ENCODE data around the gene GPR61. TPM values are rescaled to one million over a fixed set of nuclear protein-coding genes. Genes with fewer than 3 reads are reported as not detected.
A peak's percentile ranks its signal among the peaks of the same experiment; 100 is the strongest.

GPR61 gene
- total RNA-seq, 1 donor from 2014 or later, result not detected

GRCh38 chr1:109547463-109548320 lies 8.0 kb downstream of the GPR61 start:
- Histone ChIP-seq H3K4me1 (peaks cover 45% of the 10 kb centered on the region), H3K4me3 (peak overlapping the region; percentile 88), H3K36me3 (no peaks in the 10 kb centered on the region), H3K27me3 (ENCODE audit: low read depth) (no peaks in the 10 kb centered on the region), H3K9me3 (no peaks in the 10 kb centered on the region), H3K27ac (peak overlapping the region; percentile 98)
- no peak for TF ChIP-seq CTCF (IDR thresholded peaks at IDR 0.05)
- DNase-seq, result no peak
- ATAC-seq, result peak; percentile 26 to 32
- intact Hi-C loops (cut with DNase I), result loop anchor here (10.0 kb wide), 2 partner anchors 87 to 227 kb away; no protein-coding TSS in a partner anchor

- Histone ChIP-seq H3K4me3 (peak within 1 kb of the TSS; percentile 88), H3K4me1 (peaks cover 48% of the 10 kb centered on the region), H3K27me3 (ENCODE audit: low read depth) (no peaks in the 10 kb centered on the region), H3K9me3 (no peaks in the 10 kb centered on the region), H3K27ac (peak within 1 kb of the TSS; percentile 98), H3K36me3 (no peaks in the 10 kb centered on the region)
- intact Hi-C loops (cut with DNase I), result loop anchor here (10.0 kb wide), 2 partner anchors 86 to 226 kb away; no protein-coding TSS in a partner anchor
- no peak for TF ChIP-seq CTCF (IDR thresholded peaks at IDR 0.05)
- DNase-seq (peak; percentile 98), ATAC-seq (peak; percentile 98 to 99)
Observed at GRCh38 chr1:109548321-109549267, 8.9 kb downstream of the GPR61 start, which contains the start of gene GNAI3. GNAI3 (plus strand) TSS chr1:109548615; CDS start chr1:109548721, 106 bp downstream.

DNA sequence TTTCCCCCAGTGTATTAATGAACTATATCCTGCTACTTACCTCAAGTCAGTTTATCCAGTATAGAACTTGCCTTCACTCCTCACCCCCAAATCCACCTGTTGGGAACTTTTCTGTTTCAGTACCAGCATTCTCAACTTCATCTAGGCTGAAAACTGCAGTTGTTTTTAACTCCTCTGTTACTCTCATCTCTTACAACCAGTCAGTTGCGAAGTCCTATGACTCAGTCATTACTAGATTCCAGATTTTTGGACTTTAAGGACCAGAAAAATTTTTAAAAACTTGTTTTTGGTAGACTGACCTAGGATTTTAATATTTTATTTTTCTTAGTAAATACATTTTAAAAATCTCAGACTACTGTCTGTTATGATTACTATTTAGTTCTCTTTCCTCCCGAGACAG lies 16.9 kb downstream of the GPR61 start:
- Histone ChIP-seq H3K4me1 (peaks cover 44% of the 10 kb centered on the region), H3K4me3 (no peak overlapping the region), H3K36me3 (no peaks in the 10 kb centered on the region), H3K9me3 (no peaks in the 10 kb centered on the region), H3K27ac (no peak overlapping the region), H3K27me3 (ENCODE audit: low read depth) (no peaks in the 10 kb centered on the region)
- ATAC-seq (no peak), DNase-seq (no peak)
- intact Hi-C loops (cut with DNase I), result no loop called here
- TF ChIP-seq CTCF (IDR thresholded peaks at IDR 0.05), result no peak

- H3K4me1 ChIP-seq, result peaks cover 51% of the 10 kb centered on the region
- no peaks in the 10 kb centered on the region for H3K9me3 ChIP-seq
- no peak for ATAC-seq
- H3K4me3 ChIP-seq, result no peak overlapping the region
- no peaks in the 10 kb centered on the region for H3K36me3 ChIP-seq
- no peak for DNase-seq
- H3K27me3 ChIP-seq (ENCODE audit: low read depth), result no peaks in the 10 kb centered on the region
- intact Hi-C loops (cut with DNase I), result no loop called here
- H3K27ac ChIP-seq, result no peak overlapping the region
- TF ChIP-seq CTCF (IDR thresholded peaks at IDR 0.05), result no peak
Observed at GRCh38 chr1:109557520-109557919, 17.8 kb downstream of the GPR61 start.

- intact Hi-C loops (cut with DNase I), result no loop called here
- Histone ChIP-seq H3K4me1 (peaks cover 59% of the 10 kb centered on the region), H3K36me3 (no peaks in the 10 kb centered on the region), H3K4me3 (no peak overlapping the region), H3K27me3 (ENCODE audit: low read depth) (no peaks in the 10 kb centered on the region), H3K9me3 (no peaks in the 10 kb centered on the region), H3K27ac (no peak overlapping the region)
- TF ChIP-seq CTCF (IDR thresholded peaks at IDR 0.05), result no peak
- no peak for ATAC-seq
- DNase-seq, result no peak
Observed at GRCh38 chr1:109559995-109560394, 20.3 kb downstream of the GPR61 start.
